Measurements from ENCODE around the gene HBP1. TPM values are rescaled to one million over a fixed set of nuclear protein-coding genes. Genes with fewer than 3 reads are reported as not detected.

The HBP1 gene
- total and polyA plus RNA-seq, 2 of the 4 experiments (the other 2 are of a cell fraction), result 27.1 to 69.9 TPM

- Histone ChIP-seq H3K79me1 (ENCODE audit: low read depth in 1 of 2, low read length in 2 of 2) (no peaks in the 10 kb centered on the region), H3K9me1 (ENCODE audit: insufficient read depth, low read length) (peaks cover 1% of the 10 kb centered on the region; the same call in 1 of the 2 replicates), H4K8ac (ENCODE audit: low read depth in 2 of 2, low read length in 2 of 2) (no peak overlapping the region), H3K4me3 (ENCODE audit: insufficient read depth, low read depth, low read length) (no peak overlapping the region), H2AFZ (replicated peaks; ENCODE audit: low read length, poor library complexity) (no peak overlapping the region), H2BK20ac (ENCODE audit: low read depth, low read length) (no peak overlapping the region), H4K5ac (ENCODE audit: low read depth, low read length) (no peak overlapping the region), H3K14ac (replicated peaks; ENCODE audit: low read depth, low read length) (no peak overlapping the region), H3K9me3 (ENCODE audit: control insufficient read depth, insufficient read depth, low read length) (no peaks in the 10 kb centered on the region), H3K18ac (ENCODE audit: low read depth, low read length) (no peak overlapping the region), H2BK15ac (ENCODE audit: low read depth, low read length) (no peak overlapping the region), H3K27ac (ENCODE audit: insufficient read depth, low read length) (no peak overlapping the region), H3K23ac (ENCODE audit: low read depth, low read length) (no peak overlapping the region), H2AK9ac (replicated peaks; ENCODE audit: low read depth, low read length, poor library complexity) (no peak overlapping the region), H2BK120ac (ENCODE audit: low read depth, low read length) (no peak overlapping the region), H2AK5ac (ENCODE audit: low read depth, low read length) (no peak overlapping the region), H3K4ac (ENCODE audit: low read depth, low read length) (no peak overlapping the region), H4K20me1 (ENCODE audit: insufficient read depth, low read length) (no peaks in the 10 kb centered on the region), H4K91ac (ENCODE audit: insufficient read depth, low read depth, low read length) (no peak overlapping the region), H2BK5ac (ENCODE audit: low read depth, low read length, poor library complexity, severe bottlenecking) (no peak overlapping the region), H3K56ac (ENCODE audit: extremely low read depth, insufficient read depth, low read length) (no peak overlapping the region), H3K4me2 (ENCODE audit: low read depth, low read length) (no peak overlapping the region), H3K27me3 (ENCODE audit: control insufficient read depth, insufficient read depth, low read length) (no peaks in the 10 kb centered on the region), H3K9ac (ENCODE audit: low read depth, low read length) (no peak overlapping the region), H3K4me1 (ENCODE audit: control insufficient read depth, insufficient read depth, low read length) (peaks cover 1% of the 10 kb centered on the region), H3K36me3 (ENCODE audit: control insufficient read depth, insufficient read depth, low read length) (no peaks in the 10 kb centered on the region)
- BruUV-seq (replicated peaks), result no TSS peak
- WGBS, 2 experiments (ENCODE audit: extremely low coverage in 2 of 2, insufficient read length in 1 of 2), result 93% methylated on average over 3 of the region's 7 CpGs; no CpG with 5 or more reads in 1 of the 2 experiments
- DNase-seq (no peak), ATAC-seq (ENCODE audit: low read depth) (no peak)
- dilution Hi-C loops (cut with HindIII; ENCODE audit: low sequenced_read_pairs, unreplicated experiment) (loop anchor here (10.0 kb wide), 1 partner anchor 212 kb away; no protein-coding TSS in a partner anchor), in situ Hi-C loops (cut with MboI; ENCODE audit: low sequenced_read_pairs) (loop anchor here (10.0 kb wide), 1 partner anchor 492 kb away; the partner anchor contains the start of gene CCDC71L), intact Hi-C loops (cut with micrococcal nuclease) (no loop called here)
- ChIA-PET POLR2A (ENCODE audit: unreplicated experiment) (no interaction called here), CTCF (interaction anchor here (0.6 kb wide), 2 partner anchors 636 to 997 kb away, joined by 3 to 4 read pairs; no protein-coding TSS in a partner anchor)
- no peak for TF ChIP-seq USF2 (IDR thresholded peaks at IDR 0.05; ENCODE audit: low read depth, low read length)
- no peak for TF ChIP-seq SMC3 (IDR thresholded peaks at IDR 0.05; ENCODE audit: low read depth, low read length)
- TF ChIP-seq CHD1 (IDR thresholded peaks at IDR 0.05; ENCODE audit: low read depth, low read length), result no peak
- TF ChIP-seq FOS (IDR thresholded peaks at IDR 0.05; ENCODE audit: low read depth, low read length), result no peak
- TF ChIP-seq POLR2A (IDR thresholded peaks at IDR 0.05; ENCODE audit: low read depth, low read length), result no peak
- TF ChIP-seq BHLHE40 (IDR thresholded peaks at IDR 0.05; ENCODE audit: low read depth, low read length), result no peak
- TF ChIP-seq MXI1 (IDR thresholded peaks at IDR 0.05; ENCODE audit: borderline replicate concordance, low read depth, low read length), result no peak
- TF ChIP-seq ELK1 (IDR thresholded peaks at IDR 0.05; ENCODE audit: borderline replicate concordance, low read depth, low read length), result no peak
- no peak for TF ChIP-seq MAZ (IDR thresholded peaks at IDR 0.05; ENCODE audit: borderline replicate concordance, low read depth, low read length)
- no peak for TF ChIP-seq RAD21 (IDR thresholded peaks at IDR 0.05; ENCODE audit: low read length)
Observed at GRCh38 chr7:107157091-107157490, 11.7 kb upstream of the HBP1 start.

Data from IMR-90 (cell line).